K562 (cell line): ENCODE data around the gene ELF2. TPM values are rescaled to one million over a fixed set of nuclear protein-coding genes. Genes with fewer than 3 reads are reported as not detected.
A peak's percentile ranks its signal among the peaks of the same experiment; 100 is the strongest.

Experiments
- ATF7 ChIP-seq: fragments of 450-650 bp; IDR thresholded peaks from 2 replicates; pipeline ENCODE4 v1.7.1; 2014; ENCODE audit warnings: mild to moderate bottlenecking, moderate library complexity
- CHAMP1 ChIP-seq: fragments of 450-650 bp; IDR thresholded peaks from 2 replicates; pipeline ENCODE4 v1.6.1; 2016; ENCODE audit warnings: mild to moderate bottlenecking
- E2F3 ChIP-seq: fragments of 250-450 bp; sonication (Bioruptor Pico); IDR thresholded peaks from 2 replicates; pipeline ENCODE4 v1.4.0; 2020; ENCODE audit warnings: mild to moderate bottlenecking
- GATA2 ChIP-seq: sonication (generic); formaldehyde crosslinking; IDR thresholded peaks from 2 replicates; pipeline ENCODE4 v1.4.0; 2020; ENCODE audit warnings: mild to moderate bottlenecking, missing genetic modification reagents
- HNRNPLL ChIP-seq: fragments of 200-400 bp; formaldehyde crosslinking; IDR thresholded peaks from 2 replicates; pipeline ENCODE4 v1.6.1; 2017; ENCODE audit warnings: low read length, low read depth, mild to moderate bottlenecking; ENCODE audit not compliant: poor library complexity, severe bottlenecking
- IFI16 ChIP-seq: fragments of 250-450 bp; sonication (Bioruptor Pico); IDR thresholded peaks from 2 replicates; pipeline ENCODE4 v2.1.2; 2022; ENCODE audit warnings: mild to moderate bottlenecking, inconsistent platforms
- KAT7 ChIP-seq: sonication (generic); formaldehyde crosslinking; IDR thresholded peaks from 2 replicates; pipeline ENCODE4 v1.8.0; 2022; ENCODE audit warnings: missing genetic modification reagents, mild to moderate bottlenecking, borderline replicate concordance
- NR0B1 ChIP-seq: fragments of 450-650 bp; IDR thresholded peaks from one replicate; pipeline ENCODE4 v1.6.1; 2018; ENCODE audit warnings: mild to moderate bottlenecking, moderate library complexity; ENCODE audit not compliant: partially characterized antibody
- PHF20 ChIP-seq: fragments of 450-650 bp; IDR thresholded peaks from 2 replicates; pipeline ENCODE4 v1.6.1; 2018; ENCODE audit not compliant: partially characterized antibody
- TAF1 ChIP-seq: IDR thresholded peaks from 2 replicates; pipeline ENCODE4 v1.6.1; 2011; ENCODE audit warnings: mild to moderate bottlenecking, low read length, moderate library complexity; ENCODE audit not compliant: insufficient read depth, control insufficient read depth, severe bottlenecking; ENCODE audit errors: extremely low read depth
- TAL1 ChIP-seq: fragments of 450-650 bp; IDR thresholded peaks from 2 replicates; pipeline ENCODE4 v1.6.1; 2016; ENCODE audit warnings: mild to moderate bottlenecking
- TCF7 ChIP-seq: sonication (generic); IDR thresholded peaks from 2 replicates; pipeline ENCODE4 v1.6.1; 2016; ENCODE audit warnings: antibody characterized with exemption, borderline replicate concordance
- TFAP4 ChIP-seq: sonication (generic); formaldehyde crosslinking; IDR thresholded peaks from 2 replicates; pipeline ENCODE4 v1.8.0; 2022; ENCODE audit warnings: missing genetic modification reagents, mild to moderate bottlenecking, moderate library complexity, borderline replicate concordance
- THRB ChIP-seq: fragments of 450-650 bp; formaldehyde crosslinking; conservative IDR thresholded peaks from 2 replicates; pipeline ENCODE4 v1.4.0; 2022; ENCODE audit warnings: mild to moderate bottlenecking, missing genetic modification characterization
- ZBTB12 ChIP-seq: fragments of 250-450 bp; sonication (Bioruptor Pico); IDR thresholded peaks from 2 replicates; pipeline ENCODE4 v1.4.0; 2020
- ZHX1 ChIP-seq: fragments of 150-350 bp; conservative IDR thresholded peaks from 2 replicates; pipeline ENCODE4 v1.6.1; 2014; ENCODE audit warnings: low read length
- ZNF444 ChIP-seq: fragments of 250-450 bp; sonication (Bioruptor Pico); IDR thresholded peaks from 2 replicates; pipeline ENCODE4 v1.4.0; 2020; ENCODE audit warnings: mild to moderate bottlenecking, moderate library complexity
- polyA plus RNA-seq, 8 experiments: library from polyadenylated mRNA; depleted of rRNA in 4 of 8; stranded (reverse) in 5 of 8; unstranded in 3 of 8; fragments of >200 nt; fragmentation: Nextera tagmentation in 2 of 8; fragmentation: Illumina TruSeq in 1 of 8; extraction: Ambion mirVana in 2 of 8; extraction: Trizol in 1 of 8; gene quantifications; 2 replicates each; pipeline versions ENCODE4 v1.2.1 to v1.2.3, GENCODE V29; 2011 to 2014; ENCODE audit warnings: inconsistent platforms in 1 of 8, missing spikeins in 1 of 8
- total RNA-seq, 7 experiments: library from RNA; depleted of rRNA in 6 of 7; stranded (reverse); fragments of >200 nt in 6 of 7; fragmentation: Illumina TruSeq in 2 of 7; extraction: Trizol in 2 of 7; gene quantifications; 2 replicates each; pipeline versions ENCODE4 v1.2.1 to v1.2.3, GENCODE V29; 2011 to 2021; ENCODE audit warnings: low replicate concordance in 1 of 7

Gene ELF2
- total and polyA plus RNA-seq, 9 of the 15 experiments (the other 6 are each of a cell fraction or from before 2014, with no cell fraction given): 9.4 to 58.7 (median 41.6) TPM

GRCh38 chr4:139176302-139177048 is 543 bp downstream of the ELF2 start (continued):
- TF ChIP-seq TAF1 (peak; percentile 73), TCF7 (no peak), ZBTB12 (no peak), ZNF444 (CRISPR knock-in tag) (no peak), ATF7 (peak; percentile 60; the same call in 1 of the 2 replicates), PHF20 (peak; percentile 24), NR0B1 (no peak), KAT7 (CRISPR knock-in tag) (no peak), TAL1 (no peak), GATA2 (CRISPR knock-in tag) (no peak), E2F3 (CRISPR knock-in tag) (no peak), CHAMP1 (no peak), HNRNPLL (peak; percentile 64), IFI16 (CRISPR knock-in tag) (no peak), TFAP4 (CRISPR knock-in tag) (peak; percentile 96), THRB (CRISPR knock-in tag) (0 out of 2 replicates have a peak, but pooled peaks have one; percentile 27), ZHX1 (no peak)
